GM12878 (cell line): ENCODE results near the gene CTIF. TPM values are rescaled to one million over a fixed set of nuclear protein-coding genes. Genes with fewer than 3 reads are reported as not detected.

Experiments
- ATAC-seq: fragments of 200-7000 bp; cut with Tn5 transposase; 3 replicates; pipeline ENCODE4 v1.9.1; 2020; ENCODE audit warnings: mild to moderate bottlenecking, moderate library complexity
- BruUV-seq: library from RNA; stranded (reverse); fragments of 400-500 nt; replicated peaks from 2 replicates; lab custom pipeline; 2021; lab: Mats Ljungman, UMichigan
- CTCF ChIA-PET: fragments of 300-600 bp; sonication (Branson Sonifier 250); formaldehyde crosslinking; extraction: SDS; loops from one replicate; lab custom pipeline; 2021; ENCODE audit warnings: inconsistent platforms; lab: Yijun Ruan, JAX
- POLR2A ChIA-PET: fragments of 350-600 bp; formaldehyde crosslinking; extraction: SDS; loops from one replicate; lab custom pipeline; 2021; ENCODE audit warnings: inconsistent platforms; lab: Charles Lee
- RAD21 ChIA-PET: fragments of 300-600 bp; sonication (Branson Sonifier 250); formaldehyde crosslinking; loops from one replicate; lab custom pipeline; 2023; ENCODE audit warnings: antibody characterized with exemption; ENCODE audit not compliant: unreplicated experiment; lab: Charles Lee
- SMC1A ChIA-PET: fragments of 300-600 bp; sonication (Branson Sonifier 250); formaldehyde crosslinking; loops from one replicate; lab custom pipeline; 2023; ENCODE audit not compliant: unreplicated experiment, uncharacterized antibody; lab: Charles Lee
- DNase-seq: peaks from one replicate; pipeline ENCODE4 v3.0.0-alpha.2; 2011; ENCODE audit warnings: low read depth, low spot score
- FAIRE-seq: peaks from 3 replicates; lab custom pipeline; 2011; peaks lifted over from hg19 to GRCh38; lab: Jason Lieb, UNC
- H2AFZ ChIP-seq: 2 replicates; pipeline ENCODE4 v1.6.0; 2011; ENCODE audit warnings: low read depth, low read length, control low read depth; ENCODE audit not compliant: control insufficient read depth
- H3K27ac ChIP-seq: 2 replicates; pipeline ENCODE4 v1.5.1; 2011; ENCODE audit warnings: control low read depth; ENCODE audit not compliant: control insufficient read depth, insufficient read depth
- H3K27me3 ChIP-seq, 2 experiments: replicated peaks in 1 of 2; 2 replicates each; pipeline versions ENCODE4 v1.6.0 to v1.6.1; 2011; ENCODE audit warnings: low read length in 1 of 2; ENCODE audit not compliant: control insufficient read depth in 2 of 2, insufficient read depth in 2 of 2
- H3K36me3 ChIP-seq, 2 experiments: 2 replicates each; pipeline ENCODE4 v1.5.1; 2011; ENCODE audit warnings: low read length in 1 of 2; ENCODE audit not compliant: control insufficient read depth in 2 of 2, insufficient read depth in 2 of 2
- H3K4me1 ChIP-seq: 2 replicates; pipeline ENCODE4 v1.6.1; 2011; ENCODE audit warnings: mild to moderate bottlenecking, low read length, moderate library complexity, mixed read lengths; ENCODE audit not compliant: control insufficient read depth, insufficient read depth
- H3K4me2 ChIP-seq: 2 replicates; pipeline ENCODE4 v1.6.0; 2011; ENCODE audit warnings: control low read depth; ENCODE audit not compliant: control insufficient read depth, insufficient read depth
- H3K4me3 ChIP-seq: fragments of 200-600 bp; sonication (generic); 2 replicates; pipeline ENCODE4 v1.5.1; 2016
- H3K79me2 ChIP-seq: 2 replicates; pipeline ENCODE4 v1.6.0; 2011; ENCODE audit warnings: low read length; ENCODE audit not compliant: control insufficient read depth, insufficient read depth
- H3K9ac ChIP-seq: 2 replicates; pipeline ENCODE4 v1.8.0; 2011; ENCODE audit warnings: low read length, control low read depth, mixed read lengths; ENCODE audit not compliant: control insufficient read depth, insufficient read depth
- H3K9me3 ChIP-seq: replicated peaks from 3 replicates; pipeline ENCODE4 v1.5.1; 2011; ENCODE audit warnings: mild to moderate bottlenecking, low read length; ENCODE audit not compliant: control insufficient read depth, insufficient read depth
- H4K20me1 ChIP-seq: 2 replicates; pipeline ENCODE4 v1.6.0; 2011; ENCODE audit not compliant: control insufficient read depth, insufficient read depth
- BCL11A ChIP-seq: IDR thresholded peaks from 2 replicates; pipeline ENCODE4 v1.6.1; 2011; ENCODE audit warnings: low read depth, low read length
- BMI1 ChIP-seq: fragments of 450-650 bp; IDR thresholded peaks from 2 replicates; pipeline ENCODE4 v1.6.1; 2016; ENCODE audit warnings: mild to moderate bottlenecking, moderate library complexity, borderline replicate concordance
- CREM ChIP-seq: IDR thresholded peaks from 2 replicates; pipeline ENCODE4 v1.6.1; 2014; ENCODE audit warnings: antibody characterized with exemption, low read depth
- E2F8 ChIP-seq: fragments of 450-650 bp; IDR thresholded peaks from 2 replicates; pipeline ENCODE4 v1.6.1; 2018; ENCODE audit warnings: mild to moderate bottlenecking, low read depth, moderate library complexity; ENCODE audit not compliant: partially characterized antibody
- E4F1 ChIP-seq: fragments of 450-650 bp; IDR thresholded peaks from 2 replicates; pipeline ENCODE4 v1.6.1; 2018; ENCODE audit warnings: borderline replicate concordance, mild to moderate bottlenecking; ENCODE audit not compliant: partially characterized antibody
- EGR1 ChIP-seq, 2 experiments: IDR thresholded peaks; 1 replicate in 1 of 2; 2 replicates in 1 of 2; pipeline ENCODE4 v1.6.1; 2011 to 2012; ENCODE audit warnings: low read depth in 2 of 2, low read length in 2 of 2, borderline replicate concordance in 1 of 2, mild to moderate bottlenecking in 1 of 2, moderate library complexity in 1 of 2
- FOXK2 ChIP-seq: fragments of 450-650 bp; IDR thresholded peaks from 2 replicates; pipeline ENCODE4 v1.6.1; 2017; ENCODE audit warnings: mild to moderate bottlenecking, moderate library complexity
- HDAC2 ChIP-seq: fragments of 200-600 bp; sonication (generic); IDR thresholded peaks from 2 replicates; pipeline ENCODE4 v1.6.1; 2017
- MYB ChIP-seq: fragments of 150-350 bp; IDR thresholded peaks from 2 replicates; pipeline ENCODE4 v1.6.1; 2014; ENCODE audit warnings: mild to moderate bottlenecking, low read depth, low read length, borderline replicate concordance
- PML ChIP-seq: IDR thresholded peaks from 2 replicates; pipeline ENCODE4 v1.6.1; 2012; ENCODE audit warnings: low read length, inconsistent platforms
- SREBF2 ChIP-seq: IDR thresholded peaks from 2 replicates; pipeline ENCODE4 v1.6.1; 2012; ENCODE audit warnings: mild to moderate bottlenecking, low read length
- WGBS: methylation state at CpG from one replicate; pipeline ENCODE4 v1.1.6; 2016; ENCODE audit warnings: low lambda C conversion rate; ENCODE audit not compliant: insufficient replicate concordance, insufficient coverage; ENCODE audit errors: missing lambda C conversion rate; 5-methylcytosine and 5-hydroxymethylcytosine counted together
- in situ Hi-C: fragments of 300-500 bp; cut with MboI; formaldehyde crosslinking; loops from 9 replicates; pipeline ENCODE4 v1.14.3; 2018; ENCODE audit warnings: mixed read lengths
- intact Hi-C: fragments of 100-400 bp; cut with micrococcal nuclease; formaldehyde crosslinking; loops from one replicate; pipeline ENCODE4 v1.14.2; 2022; ENCODE audit not compliant: unreplicated experiment
- polyA plus RNA-seq, 11 experiments: library from polyadenylated mRNA; depleted of rRNA in 4 of 11; unstranded in 6 of 11; stranded (reverse) in 5 of 11; fragments of >200 nt; fragmentation: Nextera tagmentation in 4 of 11; fragmentation: Illumina TruSeq in 1 of 11; extraction: Ambion mirVana in 4 of 11; extraction: Trizol in 1 of 11; gene quantifications; 1 replicate in 1 of 11; 2 replicates in 10 of 11; pipeline versions ENCODE4 v1.2.1 to v1.2.3, GENCODE V29; 2011 to 2016; ENCODE audit warnings: inconsistent platforms in 2 of 11, missing spikeins in 2 of 11, low read depth in 1 of 11
- total RNA-seq, 4 experiments: library from RNA; depleted of rRNA in 3 of 4; stranded (reverse); fragments of >200 nt in 3 of 4; fragmentation: Illumina TruSeq in 1 of 4; extraction: Trizol in 1 of 4; gene quantifications; 2 replicates each; pipeline versions ENCODE4 v1.2.1 to v1.2.3, GENCODE V29; 2013 to 2021
- TF ChIP-seq, protein P1 (sequence below): fragments of 450-650 bp; IDR thresholded peaks from 2 replicates; pipeline ENCODE4 v1.6.1; 2017; ENCODE audit warnings: mild to moderate bottlenecking

The CTIF gene
- total and polyA plus RNA-seq, 10 of the 15 experiments (the other 5 are each of a cell fraction or from before 2014, with no cell fraction given) = 0.06 to 11.6 (median 2.5) TPM

DNA sequence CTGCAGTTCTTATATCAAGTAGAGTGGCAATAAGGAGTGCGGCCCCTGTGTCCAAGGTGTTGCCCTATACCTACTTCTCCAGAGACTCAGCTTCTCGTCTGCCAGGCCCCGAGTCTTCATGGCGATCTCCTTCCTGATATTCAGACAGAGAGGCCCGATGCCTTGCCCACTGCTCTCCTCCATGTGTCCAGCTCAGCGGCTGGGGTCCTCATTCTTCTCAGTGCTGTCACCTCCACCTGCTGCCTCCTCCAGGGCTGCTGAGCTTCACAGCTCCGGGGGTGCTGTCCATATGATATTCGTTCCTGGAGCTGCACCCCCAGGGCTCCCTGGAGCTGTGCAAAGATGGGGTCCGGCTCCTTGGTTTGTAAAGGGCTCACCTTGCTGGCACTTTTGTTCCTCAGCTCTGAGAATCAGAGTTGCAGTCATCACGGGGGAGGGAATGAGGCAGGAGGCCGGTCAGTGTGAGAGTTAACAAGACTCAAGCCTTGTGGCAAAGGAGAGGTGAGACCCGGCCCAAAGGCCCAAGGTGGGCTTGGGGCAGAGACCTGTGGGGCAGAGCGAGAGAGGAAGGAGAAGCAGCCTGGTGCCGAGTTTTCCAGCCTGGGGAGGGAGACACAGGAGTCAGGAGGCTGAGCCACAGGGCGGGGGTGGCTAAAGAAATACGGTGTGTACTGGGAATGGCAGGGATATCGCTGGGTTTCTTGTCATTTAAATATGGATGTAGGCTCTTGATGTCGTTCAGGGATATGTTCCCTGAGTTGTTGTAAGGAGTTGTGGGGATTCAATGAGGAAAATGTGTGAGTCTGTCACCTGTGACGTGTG is 120.6 kb downstream of the CTIF start:
- TF ChIP-seq BCL11A (no peak), EGR1 (IDR thresholded peaks at IDR 0.05; ENCODE audit: borderline replicate concordance in 1 of 2, low read depth in 2 of 2, low read length in 2 of 2) (no peak), E4F1 (no peak), E2F8 (no peak), PML (no peak), FOXK2 (no peak), MYB (no peak), HDAC2 (no peak), SREBF2 (no peak), CREM (no peak), BMI1 (no peak)
- TF ChIP-seq, protein P1, sequence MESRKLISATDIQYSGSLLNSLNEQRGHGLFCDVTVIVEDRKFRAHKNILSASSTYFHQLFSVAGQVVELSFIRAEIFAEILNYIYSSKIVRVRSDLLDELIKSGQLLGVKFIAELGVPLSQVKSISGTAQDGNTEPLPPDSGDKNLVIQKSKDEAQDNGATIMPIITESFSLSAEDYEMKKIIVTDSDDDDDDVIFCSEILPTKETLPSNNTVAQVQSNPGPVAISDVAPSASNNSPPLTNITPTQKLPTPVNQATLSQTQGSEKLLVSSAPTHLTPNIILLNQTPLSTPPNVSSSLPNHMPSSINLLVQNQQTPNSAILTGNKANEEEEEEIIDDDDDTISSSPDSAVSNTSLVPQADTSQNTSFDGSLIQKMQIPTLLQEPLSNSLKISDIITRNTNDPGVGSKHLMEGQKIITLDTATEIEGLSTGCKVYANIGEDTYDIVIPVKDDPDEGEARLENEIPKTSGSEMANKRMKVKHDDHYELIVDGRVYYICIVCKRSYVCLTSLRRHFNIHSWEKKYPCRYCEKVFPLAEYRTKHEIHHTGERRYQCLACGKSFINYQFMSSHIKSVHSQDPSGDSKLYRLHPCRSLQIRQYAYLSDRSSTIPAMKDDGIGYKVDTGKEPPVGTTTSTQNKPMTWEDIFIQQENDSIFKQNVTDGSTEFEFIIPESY = no peak
- intact Hi-C loops (no loop called here), in situ Hi-C loops (loop anchor here (5.0 kb wide), 1 partner anchor 187 kb away; no protein-coding TSS in a partner anchor)
- no peak for FAIRE-seq
- H3K27me3 ChIP-seq = no peaks in the 10 kb centered on the region; a peak in 1 of 4 replicates
- no peaks in the 10 kb centered on the region for H3K79me2 ChIP-seq
- ATAC-seq = no peak
- ChIA-PET POLR2A (interaction anchor here (0.8 kb wide), 1 partner anchor 173 kb away, joined by 3 read pairs; no protein-coding TSS in a partner anchor), RAD21 (no interaction called here), CTCF (interaction anchor here (1.9 kb wide), 1 partner anchor 184 kb away, joined by 6 read pairs; no protein-coding TSS in a partner anchor), SMC1A (interaction anchor here (1.2 kb wide), 1 partner anchor 9 kb away, joined by 3 read pairs; no protein-coding TSS in a partner anchor)
- H4K20me1 ChIP-seq = no peaks in the 10 kb centered on the region
- H2AFZ ChIP-seq = no peak overlapping the region
- WGBS = 70% methylated on average over 19 of the region's 19 CpGs
- no peak overlapping the region for H3K4me2 ChIP-seq
- H3K9ac ChIP-seq = no peak overlapping the region
- no peak overlapping the region for H3K4me3 ChIP-seq
- DNase-seq = no peak
- no peaks in the 10 kb centered on the region for H3K4me1 ChIP-seq
- no peaks in the 10 kb centered on the region for H3K36me3 ChIP-seq
- no TSS peak for BruUV-seq
- H3K9me3 ChIP-seq = no peaks in the 10 kb centered on the region
- H3K27ac ChIP-seq = no peak overlapping the region
